ENCODE data around the gene SCMH1.
A peak's percentile ranks its signal among the peaks of the same experiment; 100 is the strongest.

DNA sequence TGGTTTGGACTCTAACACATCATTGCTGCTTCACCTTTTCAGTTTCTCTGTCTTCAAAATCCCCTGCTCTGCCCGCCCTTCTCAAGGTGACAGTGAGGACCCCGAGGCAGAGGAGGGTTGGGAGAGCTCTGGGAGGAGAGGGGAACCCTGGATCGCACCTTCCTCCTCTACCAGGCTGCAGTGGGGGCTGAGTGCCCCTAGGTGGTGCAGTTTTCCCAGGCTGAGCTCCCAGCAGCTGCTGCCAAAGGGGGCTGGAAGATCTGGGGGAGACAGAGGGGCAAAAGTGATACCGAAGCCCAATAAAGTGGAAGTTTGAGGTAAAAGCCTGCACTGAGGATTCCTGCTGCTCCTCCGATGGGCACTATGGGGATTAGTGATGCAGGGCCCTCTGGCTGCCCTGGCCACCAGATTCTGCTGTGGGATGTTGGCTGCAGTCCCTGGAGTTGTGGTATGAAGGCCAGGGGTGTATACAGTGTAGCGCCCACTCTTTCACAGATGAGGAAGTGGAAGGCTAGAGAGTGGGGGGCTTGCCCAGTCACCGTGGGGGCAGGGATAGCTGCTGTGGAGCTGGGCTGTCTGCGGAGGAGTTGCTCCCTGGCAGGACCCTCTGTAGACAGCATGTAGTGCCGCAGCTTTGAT is 40.7 kb upstream of the SCMH1 start:
- TF ChIP-seq, protein P1, sequence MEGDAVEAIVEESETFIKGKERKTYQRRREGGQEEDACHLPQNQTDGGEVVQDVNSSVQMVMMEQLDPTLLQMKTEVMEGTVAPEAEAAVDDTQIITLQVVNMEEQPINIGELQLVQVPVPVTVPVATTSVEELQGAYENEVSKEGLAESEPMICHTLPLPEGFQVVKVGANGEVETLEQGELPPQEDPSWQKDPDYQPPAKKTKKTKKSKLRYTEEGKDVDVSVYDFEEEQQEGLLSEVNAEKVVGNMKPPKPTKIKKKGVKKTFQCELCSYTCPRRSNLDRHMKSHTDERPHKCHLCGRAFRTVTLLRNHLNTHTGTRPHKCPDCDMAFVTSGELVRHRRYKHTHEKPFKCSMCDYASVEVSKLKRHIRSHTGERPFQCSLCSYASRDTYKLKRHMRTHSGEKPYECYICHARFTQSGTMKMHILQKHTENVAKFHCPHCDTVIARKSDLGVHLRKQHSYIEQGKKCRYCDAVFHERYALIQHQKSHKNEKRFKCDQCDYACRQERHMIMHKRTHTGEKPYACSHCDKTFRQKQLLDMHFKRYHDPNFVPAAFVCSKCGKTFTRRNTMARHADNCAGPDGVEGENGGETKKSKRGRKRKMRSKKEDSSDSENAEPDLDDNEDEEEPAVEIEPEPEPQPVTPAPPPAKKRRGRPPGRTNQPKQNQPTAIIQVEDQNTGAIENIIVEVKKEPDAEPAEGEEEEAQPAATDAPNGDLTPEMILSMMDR (IDR thresholded peaks at IDR 0.05), result peak; percentile 57 to 86 (median 76)
- no peak for TF ChIP-seq POLR2A (IDR thresholded peaks at IDR 0.05)
